ENCODE data around the gene AGBL4.
"Not testable (repeated sequence)": the region's sequence is repeated elsewhere in the genome, so short reads cannot be mapped to it uniquely, and the experiment has no call there.

The AGBL4 gene

DNA sequence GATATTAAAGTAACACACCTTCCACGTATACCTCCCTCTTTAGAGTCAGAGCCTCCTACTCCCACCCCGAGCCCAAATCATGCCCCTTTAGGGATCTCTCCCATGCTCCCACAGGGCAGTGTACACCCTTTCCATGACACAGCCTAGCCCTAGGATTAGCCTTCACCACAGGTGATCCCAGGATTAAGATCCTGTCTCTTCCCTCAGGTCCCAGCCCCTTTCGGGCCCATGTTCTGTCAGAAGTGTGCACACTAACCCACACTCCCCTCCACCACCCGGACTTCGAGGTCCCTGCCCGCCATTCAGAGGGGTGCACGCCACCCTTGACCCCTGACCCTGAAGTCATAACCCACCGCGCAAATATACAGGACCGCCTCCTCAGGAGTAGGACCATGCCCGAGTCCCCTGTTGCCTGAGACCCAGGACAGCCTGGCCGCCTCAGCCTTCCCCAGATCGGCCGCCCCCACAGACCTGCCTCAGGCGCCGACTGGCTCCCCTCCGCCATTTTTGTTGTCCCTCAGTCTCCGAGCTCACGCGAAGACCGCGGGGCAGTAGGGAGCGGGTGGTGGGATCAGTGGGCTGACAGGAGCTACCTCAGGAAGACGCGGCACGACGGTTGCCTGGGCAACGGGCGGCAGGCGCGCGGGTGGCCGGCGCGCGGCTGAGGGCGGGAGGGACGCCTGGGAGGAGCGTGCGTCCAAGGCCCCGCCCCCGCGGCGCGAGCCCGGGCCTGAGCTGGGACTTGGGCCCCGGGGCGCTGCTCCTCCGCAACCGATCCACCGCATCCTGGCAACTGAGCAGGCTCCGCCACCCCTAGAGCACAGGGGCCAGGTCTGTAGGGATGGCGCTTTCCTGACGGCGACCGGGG is at the start of gene AGBL4:
Gene AGBL4, minus strand, starts transcription at position 663 of the 868 bp plus-strand sequence.
- no peak for DNase-seq (ENCODE audit: low read depth)

DNA sequence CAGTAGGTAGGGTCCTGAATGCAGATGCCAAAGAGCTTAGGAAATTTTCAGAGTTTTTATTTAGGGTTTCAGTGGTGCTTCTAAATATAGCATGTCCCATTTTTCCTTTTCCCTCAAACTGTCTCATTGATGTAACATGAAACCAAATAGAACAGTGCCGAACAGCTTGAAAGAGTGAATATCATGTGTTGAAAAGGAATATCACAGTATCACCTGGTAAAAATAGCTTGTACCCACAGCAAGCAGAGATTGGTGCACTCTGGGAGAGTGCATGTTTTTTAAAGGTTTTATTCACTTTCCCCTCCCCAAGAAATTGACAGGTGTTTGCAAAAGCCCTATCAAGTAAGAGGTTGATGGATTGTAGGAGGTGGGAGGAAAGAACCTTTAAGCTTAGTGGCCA is 43.1 kb upstream of the AGBL4 start:
- no peak for DNase-seq (ENCODE audit: low read depth)

DNA sequence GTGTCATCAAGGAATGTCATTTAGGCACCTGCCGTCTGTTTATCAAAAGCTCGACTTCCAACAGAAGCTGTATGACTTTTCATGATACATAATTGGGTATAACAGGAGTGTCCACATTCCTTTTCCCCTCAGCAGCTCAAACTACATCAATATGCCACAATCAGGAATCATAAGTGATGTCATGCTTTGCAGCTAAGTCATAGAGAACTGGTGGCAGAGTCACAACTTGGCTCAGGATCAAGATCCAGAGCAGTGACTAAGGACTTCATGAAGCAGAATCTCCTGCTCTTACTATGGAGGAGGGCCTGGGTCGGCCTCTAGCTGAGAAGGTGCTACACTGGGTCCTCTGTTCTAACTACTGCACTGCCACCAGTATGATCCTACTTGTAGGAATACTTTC is 36.5 kb upstream of the AGBL4 start:
- DNase-seq (ENCODE audit: low read depth): no peak

DNA sequence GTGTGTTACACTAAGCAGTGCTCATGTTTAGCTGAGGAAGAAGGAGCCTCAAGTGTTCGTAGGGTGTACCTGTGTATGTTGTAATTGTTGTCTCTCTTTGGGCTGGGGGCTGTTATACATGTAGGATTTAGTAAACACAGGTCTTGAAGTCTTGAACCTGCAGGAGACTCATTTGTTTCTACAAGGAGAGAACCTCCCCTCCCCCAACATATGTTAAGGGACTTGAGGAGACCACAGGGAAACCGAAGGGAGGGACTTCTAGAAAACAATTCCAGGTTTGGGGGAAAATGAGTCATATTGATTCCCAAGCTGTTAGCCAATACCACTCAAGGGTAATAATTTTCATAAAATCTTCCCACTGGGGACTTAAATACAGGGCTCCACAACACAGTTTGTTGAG is 25.0 kb upstream of the AGBL4 start:
- no peak for DNase-seq (ENCODE audit: low read depth)

DNA sequence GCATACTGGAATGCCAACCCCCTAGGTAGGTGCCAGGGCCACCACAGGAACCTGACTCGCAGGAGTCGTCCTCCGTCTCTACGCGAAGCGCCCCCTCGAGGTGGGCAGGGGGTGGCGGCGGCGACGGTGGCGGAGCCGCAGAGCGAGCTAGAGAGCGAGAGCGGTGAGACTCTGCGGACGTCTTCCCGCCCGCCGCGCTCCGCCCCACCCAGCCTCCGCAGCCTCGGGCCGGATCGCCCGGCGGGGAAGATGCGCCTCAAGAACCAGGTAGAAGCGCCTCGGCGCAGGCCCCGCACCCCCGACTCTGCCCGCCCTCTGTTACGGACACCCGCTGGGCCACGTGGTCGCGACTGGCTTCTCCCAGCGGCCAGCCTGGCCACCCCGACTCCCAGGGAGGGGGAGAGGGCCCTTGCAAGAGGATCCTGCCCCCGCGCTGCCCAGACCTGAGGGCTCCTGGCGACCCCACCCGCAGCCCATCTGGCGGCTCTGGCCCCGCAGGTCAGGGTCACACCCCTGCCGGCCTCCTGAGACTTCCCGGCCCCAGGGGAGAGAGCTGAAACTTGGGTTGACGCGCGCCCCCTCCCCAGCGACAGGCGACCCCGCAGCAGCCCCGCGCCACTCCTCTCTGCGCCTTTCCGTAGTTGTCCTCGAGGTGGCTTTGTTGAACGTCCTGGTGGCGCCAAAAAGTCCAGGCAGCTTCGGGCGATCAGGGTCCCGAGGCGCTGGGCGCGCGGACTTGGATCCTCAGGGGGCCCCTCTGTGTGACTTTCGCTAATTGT is 24.4 kb upstream of the AGBL4 start:
- DNase-seq (ENCODE audit: low read depth): no peak

DNA sequence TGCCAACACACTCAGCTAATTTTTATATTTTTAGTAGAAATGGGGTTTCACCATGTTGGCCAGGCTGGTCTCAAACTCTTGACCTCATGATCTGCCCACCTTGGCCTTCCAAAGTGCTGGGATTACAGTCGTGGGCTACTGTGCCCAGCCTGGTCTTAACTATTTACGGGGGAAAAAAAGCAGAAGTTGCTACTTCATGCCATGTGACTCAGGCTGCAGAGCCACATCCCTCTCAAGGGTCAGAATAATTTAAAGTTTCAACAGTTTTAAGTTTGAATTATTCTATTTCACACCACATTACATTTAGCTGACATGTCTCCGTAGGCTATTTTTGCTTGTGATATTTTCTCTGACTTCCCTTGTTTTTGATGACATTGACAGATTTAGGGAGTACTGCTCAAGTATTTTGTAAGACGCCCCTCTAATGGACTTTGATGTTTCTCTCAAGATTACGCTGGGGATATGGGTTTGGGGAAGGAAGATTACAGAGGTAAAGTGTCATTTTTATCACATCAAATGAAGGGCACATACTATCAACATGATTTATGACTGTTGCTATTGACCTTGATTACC is 14.6 kb upstream of the AGBL4 start:
- DNase-seq (ENCODE audit: low read depth): no peak

DNA sequence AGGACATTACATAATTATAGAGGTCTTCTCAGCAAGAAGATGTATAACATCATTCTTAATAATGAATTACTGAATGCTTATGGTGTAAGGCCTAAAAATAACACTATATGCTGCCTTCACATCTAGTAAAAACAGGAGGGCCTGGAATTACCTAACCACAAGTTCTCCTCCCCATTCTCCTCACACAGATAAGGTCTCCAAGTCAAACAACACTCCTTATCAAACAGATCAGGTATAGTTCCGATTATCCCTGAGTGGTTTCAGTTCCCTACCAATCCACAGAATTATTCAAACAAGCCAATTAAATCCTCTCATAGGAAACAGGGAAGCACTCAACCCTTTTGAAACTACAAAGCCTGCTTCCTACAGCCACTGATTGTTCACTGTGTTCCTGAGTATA is 4.0 kb upstream of the AGBL4 start:
- DNase-seq (ENCODE audit: low read depth): no peak

DNA sequence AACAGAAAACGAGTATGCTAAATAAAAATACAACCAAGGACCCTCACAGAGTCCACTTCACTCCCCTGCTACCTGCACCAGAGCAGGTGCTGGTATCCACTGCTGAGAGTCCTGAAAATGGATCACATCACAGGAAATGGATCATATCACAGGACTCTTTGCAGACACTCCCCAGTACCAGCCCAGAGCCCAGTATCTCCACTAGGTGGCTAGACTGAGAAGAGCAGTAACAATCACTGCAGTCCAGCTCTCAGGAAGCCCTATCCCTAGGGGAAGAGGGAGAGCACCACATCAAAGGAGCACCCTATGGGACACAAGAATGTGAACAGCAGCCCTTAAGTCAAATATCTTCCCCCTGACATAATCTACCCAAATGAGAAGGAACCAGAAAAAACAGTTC is 28.0 kb downstream of the AGBL4 start:
- no peak for DNase-seq (ENCODE audit: low read depth)

DNA sequence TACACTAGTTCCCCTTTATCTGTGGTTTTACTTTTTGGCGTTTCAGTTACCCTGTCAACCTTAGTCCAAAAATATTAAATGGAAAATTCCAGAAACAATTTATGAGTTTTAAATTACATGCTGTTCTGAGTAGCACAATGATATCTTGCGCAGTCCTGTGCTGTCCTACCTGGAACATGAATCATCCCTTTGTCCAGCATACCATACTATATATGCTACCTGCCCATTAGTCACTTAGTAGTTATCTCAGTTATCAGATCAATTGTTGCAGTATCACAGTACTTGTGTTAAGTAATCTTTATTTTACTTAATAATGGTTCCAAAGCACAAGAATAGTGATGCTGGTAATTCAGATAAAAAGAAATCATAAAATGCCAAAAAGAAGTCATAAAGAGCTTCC is 52.7 kb downstream of the AGBL4 start:
- no peak for DNase-seq (ENCODE audit: low read depth)

DNA sequence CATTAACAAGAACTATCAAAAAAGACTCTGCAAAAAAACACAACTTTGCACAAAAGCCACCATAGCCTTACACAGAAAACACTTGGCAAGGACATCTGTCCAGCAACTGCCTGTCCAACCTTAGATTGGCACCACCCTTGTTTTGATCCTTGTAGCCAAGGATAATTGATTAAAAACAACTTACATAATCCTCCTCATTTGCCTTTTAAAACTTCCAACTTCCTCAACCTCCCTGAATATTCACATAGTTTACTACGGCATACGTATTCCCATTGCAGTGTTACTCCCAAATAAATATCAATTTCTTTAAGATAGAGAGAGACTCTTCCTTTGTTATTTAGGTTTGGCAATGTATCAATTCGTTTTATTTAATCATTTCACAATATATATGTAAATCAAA is 72.4 kb downstream of the AGBL4 start:
- DNase-seq (ENCODE audit: low read depth): no peak

DNA sequence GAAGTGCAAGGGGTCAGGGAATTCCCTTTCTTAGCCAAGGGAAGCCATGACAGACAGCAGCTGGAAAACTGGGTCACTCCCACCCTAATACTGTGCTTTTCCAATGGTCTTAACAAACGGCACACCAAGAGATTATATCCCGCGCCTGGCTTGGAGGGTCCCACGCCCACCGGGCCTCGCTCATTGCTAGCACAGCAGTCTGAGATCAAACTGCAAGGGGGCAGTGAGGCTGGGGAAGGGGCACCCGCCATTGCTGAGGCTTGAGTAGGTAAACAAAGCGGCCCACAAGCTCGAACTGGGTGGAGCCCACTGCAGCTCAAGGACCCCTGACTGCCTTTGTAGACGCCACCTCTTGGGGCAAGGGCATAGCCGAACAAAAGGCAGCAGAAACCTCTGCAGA is 108.5 kb downstream of the AGBL4 start:
- DNase-seq (ENCODE audit: low read depth): not testable (repeated sequence)

DNA sequence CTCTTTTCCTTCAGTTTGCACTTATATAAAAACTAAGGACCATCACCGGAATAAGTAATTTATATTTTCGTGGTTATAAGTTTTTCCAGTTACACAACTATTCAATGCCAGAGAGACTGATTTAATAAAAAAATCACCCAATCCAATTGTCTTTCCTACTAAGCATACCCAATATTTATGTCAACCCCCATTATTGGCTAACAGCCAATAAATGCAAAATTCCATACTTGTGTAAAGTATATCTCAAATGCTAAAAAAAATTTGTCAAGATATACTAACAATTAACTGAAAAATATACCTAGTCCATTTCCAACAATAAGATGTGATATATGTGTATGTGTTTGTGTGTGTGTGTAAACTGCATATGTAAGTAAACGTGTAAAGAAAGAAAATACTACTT is 117.4 kb downstream of the AGBL4 start:
- DNase-seq (ENCODE audit: low read depth): no peak

DNA sequence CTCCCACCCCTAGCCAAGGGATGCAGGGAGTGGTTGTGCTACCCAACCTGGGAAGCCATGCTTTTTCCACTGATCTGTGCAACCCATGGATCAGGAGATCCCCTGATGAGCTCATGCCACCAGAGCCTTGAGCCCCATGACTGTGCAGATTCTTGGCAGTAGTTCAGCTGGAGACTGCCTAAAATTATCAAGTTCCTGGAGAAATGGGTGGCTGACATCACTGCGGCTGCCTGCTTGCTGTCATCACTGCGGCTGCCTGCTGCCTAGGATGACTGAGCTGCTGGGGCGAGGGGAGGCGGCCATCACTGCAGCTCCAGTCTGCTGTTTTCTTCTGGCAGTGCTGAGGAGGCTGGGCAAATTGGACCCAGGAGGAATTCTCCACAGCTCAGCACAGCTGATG is 159.2 kb downstream of the AGBL4 start:
- DNase-seq (ENCODE audit: low read depth): no peak

DNA sequence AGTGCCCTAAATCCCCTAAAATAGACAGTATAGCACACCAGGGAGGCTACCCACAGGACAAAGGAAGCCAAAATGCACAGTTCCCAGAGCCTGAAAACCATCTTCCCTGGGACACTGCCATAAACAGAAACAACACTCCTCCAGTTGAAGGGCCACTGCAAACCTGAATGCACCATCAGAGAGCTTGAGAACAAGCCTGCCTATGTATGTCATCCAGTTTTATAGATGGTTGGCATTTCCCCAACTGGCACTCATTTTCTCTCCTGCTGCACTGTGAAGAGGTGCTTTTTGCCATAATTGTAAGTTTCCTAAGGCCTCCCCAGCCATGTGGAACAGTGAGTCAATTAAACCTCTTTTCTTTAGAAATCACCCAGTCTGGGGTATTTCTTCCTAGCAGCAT is 169.0 kb downstream of the AGBL4 start:
- no peak for DNase-seq (ENCODE audit: low read depth)

DNA sequence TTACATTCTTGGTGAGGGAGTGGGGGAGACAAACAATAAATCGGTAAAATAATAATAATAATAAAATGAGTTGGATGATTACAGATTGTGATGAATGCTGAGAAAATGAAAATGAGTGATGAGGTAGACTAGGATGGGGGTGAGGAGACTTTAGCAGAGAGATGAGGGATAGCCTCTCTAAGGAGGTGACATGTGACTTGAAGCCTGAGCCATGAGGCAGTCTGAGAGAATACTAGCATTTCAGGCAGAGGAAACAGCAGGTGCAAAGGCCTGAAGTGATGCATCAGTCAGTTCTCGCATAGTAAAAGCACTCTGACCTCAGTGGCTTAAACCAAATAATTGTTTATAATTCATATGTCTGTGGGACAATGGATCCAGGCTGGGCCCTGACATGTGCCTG is 181.2 kb downstream of the AGBL4 start:
- no peak for DNase-seq (ENCODE audit: low read depth)

DNA sequence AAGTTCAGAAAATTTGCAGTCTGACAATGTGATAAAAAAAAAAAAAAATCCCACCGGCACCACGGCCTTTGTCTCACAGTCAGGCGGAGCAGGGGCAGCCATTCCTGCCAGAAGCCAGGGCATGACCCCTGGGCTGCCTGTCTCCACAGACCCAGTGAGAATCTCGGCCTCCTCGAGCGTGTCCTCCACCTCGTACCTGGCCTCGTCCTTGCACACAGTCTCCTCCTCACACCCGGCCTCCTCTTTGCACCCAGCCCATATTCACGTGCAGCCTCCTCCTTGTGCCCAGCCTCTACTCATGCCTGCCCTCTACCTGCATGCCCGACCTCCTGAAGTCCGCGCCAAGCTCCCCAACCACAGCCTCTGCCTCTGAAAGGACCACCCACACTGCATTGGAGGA is 182.0 kb downstream of the AGBL4 start:
- no peak for DNase-seq (ENCODE audit: low read depth)

DNA sequence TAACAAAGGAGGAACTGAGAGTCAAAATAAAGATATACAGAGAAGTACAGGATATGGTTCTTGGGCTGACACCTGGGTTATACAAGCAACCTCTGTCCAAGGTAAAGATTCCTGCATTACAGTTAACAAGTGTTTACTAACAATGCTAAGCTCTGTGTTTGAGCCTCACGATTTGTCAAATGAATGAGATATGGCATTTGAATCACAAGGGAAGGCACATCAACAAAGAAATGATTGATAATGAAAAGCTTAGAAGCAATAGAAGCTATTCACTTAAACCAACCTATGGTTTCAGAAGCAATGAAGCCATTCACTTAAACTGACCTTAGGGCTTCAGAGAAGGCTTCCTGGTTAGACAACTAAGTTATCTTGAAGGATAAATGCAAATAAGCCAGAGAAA is 199.5 kb downstream of the AGBL4 start:
- no peak for DNase-seq (ENCODE audit: low read depth)

DNA sequence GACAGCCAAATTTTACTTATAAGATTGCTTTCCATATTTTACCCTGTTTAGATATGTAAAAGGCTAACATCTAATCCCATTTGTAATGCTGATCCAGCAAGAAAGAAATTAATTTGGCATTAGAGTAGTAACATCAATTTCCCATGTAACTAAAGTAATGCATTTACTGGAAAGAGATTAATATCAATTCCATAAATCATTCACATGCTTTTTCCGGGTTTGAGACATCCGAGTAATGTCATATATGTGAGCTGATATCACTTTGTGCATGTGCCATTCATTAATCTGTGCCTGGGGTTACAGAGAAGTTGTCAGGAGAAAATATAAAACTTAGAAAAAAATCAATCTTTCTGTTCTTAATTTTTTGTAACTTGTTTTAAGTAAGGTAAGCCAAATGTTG is 206.1 kb downstream of the AGBL4 start:
- no peak for DNase-seq (ENCODE audit: low read depth)

DNA sequence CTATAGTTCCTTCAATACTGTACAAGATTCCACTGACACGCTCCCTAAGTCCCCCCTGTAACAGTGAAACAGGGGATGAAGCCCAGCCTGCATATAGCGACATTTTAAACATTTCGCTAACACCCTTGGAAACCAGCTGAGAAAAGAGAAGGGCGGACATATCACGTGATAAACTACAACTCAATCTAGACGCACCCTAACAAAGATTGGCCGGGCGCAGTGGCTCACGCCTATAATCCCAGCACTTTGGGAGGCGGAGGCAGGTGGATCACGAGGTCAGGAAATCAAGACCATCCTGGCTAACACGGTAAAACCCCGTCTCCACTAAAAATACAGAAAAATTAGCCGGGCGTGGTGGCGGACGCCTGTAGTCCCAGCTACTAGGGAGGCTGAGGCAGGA is 236.7 kb downstream of the AGBL4 start:
- DNase-seq (ENCODE audit: low read depth): not testable (repeated sequence)

DNA sequence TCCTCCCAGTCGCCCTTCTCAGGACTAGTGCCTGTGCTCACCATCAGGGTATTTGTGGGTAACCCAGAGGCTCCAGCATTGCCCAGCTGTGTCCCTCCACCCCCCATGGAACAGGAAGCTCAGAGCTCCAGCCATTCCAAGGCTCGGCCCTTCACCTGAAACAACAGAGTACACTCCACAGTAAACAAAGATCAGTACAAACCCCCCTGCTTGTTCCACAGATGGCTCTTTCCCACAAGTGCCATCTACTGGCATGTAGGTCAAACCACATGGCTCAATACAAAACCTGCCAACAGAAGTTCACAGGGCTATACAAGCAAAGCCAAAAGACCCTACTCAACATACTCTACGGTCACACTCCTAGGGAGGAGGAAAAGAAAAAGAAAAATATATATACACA is 258.7 kb downstream of the AGBL4 start:
- DNase-seq (ENCODE audit: low read depth): no peak

DNA sequence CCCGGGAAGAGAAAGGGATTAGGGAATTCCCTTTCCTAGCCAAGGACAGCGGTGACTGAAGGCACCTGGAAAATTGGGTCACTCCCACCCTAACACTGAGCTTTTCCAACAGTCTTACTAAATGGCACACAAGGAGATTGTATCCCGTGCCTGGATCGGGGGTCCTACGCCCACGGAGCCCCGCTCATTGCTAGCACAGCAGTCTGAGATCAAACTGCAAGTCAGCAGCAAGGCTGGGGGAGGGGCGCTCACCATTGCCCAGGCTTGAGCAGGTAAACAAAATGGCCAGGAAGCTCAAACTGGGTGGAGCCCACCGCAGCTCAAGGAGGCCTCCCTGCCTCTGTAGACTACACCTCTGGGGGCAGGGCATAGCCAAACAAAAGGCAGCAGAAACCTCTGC is 285.6 kb downstream of the AGBL4 start:
- DNase-seq (ENCODE audit: low read depth): not testable (repeated sequence)

DNA sequence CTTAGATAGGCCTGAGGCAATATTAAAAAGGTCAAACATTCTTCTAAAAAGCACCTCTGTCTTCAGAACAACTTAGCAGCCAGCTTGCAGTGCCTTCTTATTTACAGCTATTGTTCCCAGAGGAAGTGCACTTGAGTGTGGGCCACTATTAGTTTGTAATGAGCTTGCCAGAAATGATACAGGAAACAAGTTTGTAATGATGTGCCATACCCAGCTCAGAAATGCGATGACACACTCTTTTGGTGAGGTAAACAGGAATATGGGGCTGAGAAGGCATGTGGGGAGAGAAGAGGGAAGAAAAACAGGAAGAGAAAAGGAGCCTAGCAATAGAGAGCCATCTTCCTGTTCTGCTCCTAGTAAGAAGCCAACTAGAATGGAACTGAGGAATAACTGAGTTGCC is 295.4 kb downstream of the AGBL4 start:
- DNase-seq (ENCODE audit: low read depth): no peak

DNA sequence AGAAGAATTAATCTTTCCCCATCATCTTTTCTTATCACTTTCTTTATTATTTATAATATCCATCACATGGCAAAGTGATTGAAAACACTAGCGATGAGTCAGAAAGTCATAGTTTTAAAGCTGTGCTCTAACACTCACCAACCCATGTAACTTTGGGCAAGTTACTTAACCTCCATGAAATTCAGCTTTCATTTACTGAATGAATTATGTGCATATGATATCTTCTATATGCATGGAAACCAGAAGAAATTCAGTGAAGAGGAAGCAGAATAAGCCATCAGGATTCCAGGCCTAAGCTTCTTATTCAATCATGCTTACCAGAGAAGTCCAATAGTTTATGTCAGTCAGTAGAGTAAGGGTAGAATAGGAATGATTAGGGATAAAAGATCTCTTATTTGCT is 300.1 kb downstream of the AGBL4 start:
- DNase-seq (ENCODE audit: low read depth): no peak
